HG03097 (cell line): ENCODE results near the gene DCBLD2.
"Not testable (repeated sequence)": the region's sequence is repeated elsewhere in the genome, so short reads cannot be mapped to it uniquely, and the experiment has no call there.

ENCODE experiments used
- ATAC-seq: cut with Tn5 transposase; IDR thresholded peaks from one replicate; pipeline ENCODE4 v1.9.1; 2021; ENCODE audit not compliant: unreplicated experiment, low FRiP score

DCBLD2 gene

DNA sequence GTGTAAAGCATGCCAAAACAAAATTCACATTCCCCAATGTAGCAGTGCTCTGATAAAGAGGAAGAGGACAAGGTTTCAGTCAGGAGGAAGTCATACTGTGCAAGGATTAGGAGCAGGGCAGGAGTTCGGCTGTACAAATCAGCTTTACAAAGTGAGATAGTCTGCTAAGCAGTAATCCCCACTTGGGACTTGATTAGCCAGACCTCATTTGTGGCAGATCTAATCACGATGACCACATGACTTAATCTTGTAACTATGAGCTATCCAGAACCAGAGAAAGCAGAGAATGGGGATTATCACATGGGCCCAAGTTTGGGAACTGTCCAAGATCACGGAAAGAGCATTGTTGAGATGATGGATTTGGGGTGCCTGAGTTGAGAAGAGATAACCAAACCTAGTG is 7.8 kb downstream of the DCBLD2 start:
- ATAC-seq, result no peak

GRCh38 chr3:98892263-98892662 is 9.2 kb downstream of the DCBLD2 start:
- ATAC-seq, result no peak

DNA sequence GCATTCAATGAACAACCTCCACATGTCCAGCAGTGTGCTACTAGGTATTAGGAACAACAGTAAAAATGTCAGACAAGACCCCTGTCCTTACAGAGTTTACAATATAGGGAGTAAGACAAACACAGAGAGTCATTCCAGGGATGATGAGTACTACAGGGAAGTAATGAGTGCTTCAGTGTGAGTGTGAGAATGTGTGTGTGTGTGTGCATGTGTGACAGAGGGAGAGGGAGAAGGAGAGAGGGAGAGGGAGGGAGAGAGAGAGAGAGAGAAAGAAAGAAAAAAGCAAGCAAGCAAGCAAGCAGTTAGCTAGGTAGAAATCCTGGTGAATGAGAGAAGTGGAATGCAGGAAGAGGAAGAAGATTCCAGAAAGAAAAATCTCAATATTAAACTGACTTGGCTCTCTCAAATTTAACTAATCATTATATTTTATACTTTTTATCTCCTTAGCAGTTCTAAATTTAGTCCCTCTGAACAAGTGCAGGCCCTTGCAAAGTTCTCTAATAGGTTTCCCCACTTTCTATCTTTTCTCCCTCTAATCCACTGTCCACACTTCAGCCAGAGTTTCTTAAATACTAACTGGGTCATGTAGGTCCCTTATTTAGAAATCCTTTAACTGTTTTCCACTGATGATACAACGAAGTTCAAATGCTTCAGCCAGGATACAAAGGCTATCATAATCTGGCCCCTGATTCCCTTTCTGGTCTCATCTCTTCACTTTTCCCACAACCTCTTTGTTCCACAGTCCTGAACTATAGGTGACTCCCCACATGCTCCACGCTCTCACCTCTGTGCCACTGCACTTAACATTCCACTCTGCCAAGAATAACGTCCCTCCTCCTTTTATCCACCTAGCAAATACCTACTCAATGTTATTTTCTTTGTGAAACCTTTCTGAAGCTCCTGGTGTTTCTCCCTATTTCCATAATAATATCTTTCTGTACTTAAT is 10.3 kb downstream of the DCBLD2 start:
- ATAC-seq, result no peak

DNA sequence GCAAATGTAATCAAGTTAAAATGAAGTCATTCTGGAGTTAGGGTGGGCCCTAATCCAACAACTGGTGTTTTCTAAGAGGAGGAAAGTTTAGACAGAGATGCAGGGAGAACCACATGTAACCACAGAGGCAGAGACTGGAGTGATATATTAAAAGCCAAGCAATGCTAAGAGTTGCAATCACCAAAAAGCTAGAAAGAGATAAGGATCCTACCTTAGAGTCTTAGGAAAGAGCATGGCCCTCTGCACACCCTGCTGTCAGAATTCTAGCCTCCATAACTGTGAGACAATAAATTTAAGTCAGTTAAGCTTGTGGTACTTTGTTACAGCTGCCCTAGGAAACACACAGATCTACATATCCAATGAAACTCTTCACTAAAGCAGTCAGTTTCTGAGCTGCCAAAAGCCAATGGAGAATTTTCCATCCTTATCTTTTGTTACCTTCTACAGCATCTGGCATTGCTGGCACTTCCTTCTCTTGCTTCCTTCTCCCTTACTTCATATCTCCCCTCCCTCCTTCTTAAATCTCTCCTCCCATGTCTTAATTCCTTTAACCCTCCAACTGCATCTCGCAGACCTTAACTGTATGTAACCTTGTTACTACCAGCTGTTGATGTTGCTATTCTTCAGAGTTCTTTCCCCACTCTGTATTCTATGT is 11.2 kb downstream of the DCBLD2 start:
- no peak for ATAC-seq

GRCh38 chr3:98887684-98888083 is 13.8 kb downstream of the DCBLD2 start:
- ATAC-seq, result no peak

DNA sequence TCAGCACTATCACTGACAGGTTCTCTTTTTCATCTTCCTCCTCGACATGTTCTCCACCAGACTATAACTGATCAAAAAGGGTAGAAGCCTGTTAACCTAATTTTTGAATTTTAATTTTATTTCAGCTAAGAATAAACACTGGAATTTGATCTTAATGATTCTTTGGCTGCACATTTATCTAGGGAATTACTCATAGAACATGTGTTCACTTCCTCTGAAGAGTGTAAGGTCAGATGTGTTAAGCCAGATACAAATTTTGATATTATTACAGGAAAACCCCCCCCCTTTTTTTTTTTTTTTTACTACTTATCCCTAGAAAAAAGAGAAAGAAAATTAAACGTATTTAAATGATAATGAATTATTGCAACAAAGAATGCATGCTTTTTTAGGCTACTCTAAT is 15.0 kb downstream of the DCBLD2 start:
- ATAC-seq, result no peak

- ATAC-seq, result no peak
Observed at GRCh38 chr3:98885851-98886250, 15.6 kb downstream of the DCBLD2 start.

DNA sequence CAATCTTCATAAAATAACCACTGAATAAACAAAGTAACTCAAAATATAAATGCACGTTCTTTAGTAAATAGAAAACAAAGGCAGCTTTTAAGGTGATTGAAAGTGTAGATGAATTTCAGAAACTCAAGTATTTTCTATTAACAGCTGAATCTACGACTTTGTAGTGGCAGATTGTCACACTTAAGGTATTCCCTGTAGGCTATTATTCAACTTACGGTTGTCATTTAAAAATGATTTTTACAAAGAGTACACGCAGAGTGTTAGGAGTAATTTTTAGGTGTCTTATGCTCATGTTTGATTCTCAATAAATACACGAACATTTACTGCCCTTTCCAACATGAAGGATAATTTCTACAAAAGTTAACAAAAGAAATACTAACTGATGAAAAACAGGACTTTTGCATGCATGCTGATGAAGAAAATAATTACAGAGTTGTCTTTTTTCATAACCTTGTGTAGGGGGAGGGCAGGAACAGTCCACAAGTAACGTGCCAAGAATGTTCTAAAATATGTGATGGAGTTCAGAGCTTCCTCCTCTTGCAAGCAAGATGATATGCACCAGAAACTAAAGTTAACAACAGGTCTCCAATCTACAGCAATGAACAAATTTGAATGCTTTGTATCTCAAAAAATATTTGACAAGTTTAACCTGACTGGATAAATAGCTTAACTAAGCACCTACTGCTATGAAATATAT is 16.7 kb downstream of the DCBLD2 start:
- no peak for ATAC-seq

- ATAC-seq, result not testable (repeated sequence)
Observed at GRCh38 chr3:98882614-98883333, 18.7 kb downstream of the DCBLD2 start.

DNA sequence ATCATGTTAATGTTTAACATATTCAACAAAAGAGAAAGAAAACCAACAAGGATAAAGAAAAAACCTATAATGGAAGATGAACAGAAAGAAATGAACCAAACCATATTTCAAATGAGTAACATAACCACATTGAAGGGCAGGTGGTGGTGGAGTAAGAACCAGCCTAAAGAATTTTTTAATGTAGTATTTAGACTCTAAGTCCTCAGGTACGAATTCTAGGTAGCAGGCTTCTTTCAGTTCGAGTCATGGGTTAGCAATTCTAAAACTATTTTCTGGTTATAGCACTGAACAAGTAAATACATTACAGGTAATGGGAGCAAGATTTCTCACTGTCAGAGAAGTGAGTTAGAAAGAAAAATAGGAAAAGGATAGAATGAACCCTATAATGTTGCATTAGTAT is 24.4 kb downstream of the DCBLD2 start:
- no peak for ATAC-seq

- ATAC-seq, result no peak
Observed at GRCh38 chr3:98875535-98875934, 26.0 kb downstream of the DCBLD2 start.

GRCh38 chr3:98874602-98875249 is 26.8 kb downstream of the DCBLD2 start:
- ATAC-seq, result no peak

GRCh38 chr3:98869391-98869790 is 32.1 kb downstream of the DCBLD2 start:
- ATAC-seq, result no peak

DNA sequence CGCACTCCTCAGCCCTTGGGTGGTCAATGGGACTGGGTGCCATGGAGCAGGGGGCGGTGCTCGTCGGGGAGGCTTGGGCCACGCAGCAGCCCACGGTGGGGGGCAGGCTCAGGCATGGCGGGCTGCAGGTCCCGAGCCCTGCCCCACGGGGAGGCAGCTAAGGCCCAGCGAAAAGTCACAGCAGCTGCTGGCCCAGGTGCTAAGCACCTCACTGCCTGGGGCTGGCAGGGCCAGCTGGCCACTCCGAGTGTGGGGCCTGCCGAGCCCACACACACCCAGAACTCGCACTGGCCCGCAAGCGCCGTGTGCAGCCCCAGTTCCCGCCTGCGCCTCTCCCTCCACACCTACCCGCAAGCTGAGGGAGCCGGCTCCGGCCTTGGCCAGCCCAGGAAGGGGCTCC is 43.5 kb downstream of the DCBLD2 start:
- ATAC-seq, result not testable (repeated sequence)

DNA sequence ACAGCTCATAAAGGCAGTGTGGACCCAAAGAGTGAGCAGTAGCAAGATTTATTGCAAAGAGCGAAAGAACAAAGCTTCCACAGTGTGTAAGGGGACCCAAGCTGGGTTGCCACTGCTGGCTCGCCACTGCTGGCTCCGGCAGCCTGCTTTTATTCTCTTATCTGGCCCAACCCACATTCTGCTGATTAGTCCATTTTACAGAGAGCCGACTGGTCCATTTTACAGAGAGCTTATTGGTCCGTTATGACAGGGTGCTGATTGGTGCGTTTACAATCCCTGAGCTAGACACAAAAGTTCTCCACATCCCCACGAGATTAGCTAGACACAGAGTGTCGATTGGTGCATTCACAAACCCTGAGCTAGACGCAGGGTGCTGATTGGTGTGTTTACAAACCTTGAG is 44.2 kb downstream of the DCBLD2 start:
- not testable (repeated sequence) for ATAC-seq

DNA sequence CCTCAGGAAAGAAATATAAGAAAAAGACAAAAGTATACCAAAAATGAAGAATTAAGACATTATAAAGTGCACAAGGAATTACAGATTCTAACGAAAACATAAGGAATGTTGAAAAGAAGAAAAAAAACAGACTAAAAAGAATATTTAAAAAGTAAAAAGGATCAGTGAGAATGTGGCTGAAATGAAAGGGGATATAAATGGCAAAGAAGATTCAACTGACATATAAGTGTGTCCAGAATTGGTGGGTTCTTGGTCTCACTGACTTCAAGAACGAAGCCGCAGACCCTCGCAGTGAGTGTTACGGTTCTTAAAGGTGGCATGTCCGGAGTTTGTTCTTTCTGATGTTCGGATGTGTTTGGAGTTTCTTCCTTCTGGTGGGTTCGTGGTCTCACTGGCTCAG is 44.8 kb downstream of the DCBLD2 start:
- no peak for ATAC-seq

GRCh38 chr3:98855806-98856400 is 45.6 kb downstream of the DCBLD2 start:
- ATAC-seq, result no peak

GRCh38 chr3:98848108-98848507 is 53.4 kb downstream of the DCBLD2 start:
- no peak for ATAC-seq

- no peak for ATAC-seq
Observed at GRCh38 chr3:98846101-98846500, 55.4 kb downstream of the DCBLD2 start.
